GM18507 (cell line): ENCODE data around the gene CCDC188.

Experiments used
- DNase-seq: peaks from one replicate; pipeline ENCODE4 v3.0.0; 2011; ENCODE audit warnings: low read depth; ENCODE audit not compliant: insufficient read length; ENCODE audit errors: extremely low spot score
- FAIRE-seq: peaks from 2 replicates; lab custom pipeline; 2011; peaks lifted over from hg19 to GRCh38; lab: Jason Lieb, UNC

Gene CCDC188

DNA sequence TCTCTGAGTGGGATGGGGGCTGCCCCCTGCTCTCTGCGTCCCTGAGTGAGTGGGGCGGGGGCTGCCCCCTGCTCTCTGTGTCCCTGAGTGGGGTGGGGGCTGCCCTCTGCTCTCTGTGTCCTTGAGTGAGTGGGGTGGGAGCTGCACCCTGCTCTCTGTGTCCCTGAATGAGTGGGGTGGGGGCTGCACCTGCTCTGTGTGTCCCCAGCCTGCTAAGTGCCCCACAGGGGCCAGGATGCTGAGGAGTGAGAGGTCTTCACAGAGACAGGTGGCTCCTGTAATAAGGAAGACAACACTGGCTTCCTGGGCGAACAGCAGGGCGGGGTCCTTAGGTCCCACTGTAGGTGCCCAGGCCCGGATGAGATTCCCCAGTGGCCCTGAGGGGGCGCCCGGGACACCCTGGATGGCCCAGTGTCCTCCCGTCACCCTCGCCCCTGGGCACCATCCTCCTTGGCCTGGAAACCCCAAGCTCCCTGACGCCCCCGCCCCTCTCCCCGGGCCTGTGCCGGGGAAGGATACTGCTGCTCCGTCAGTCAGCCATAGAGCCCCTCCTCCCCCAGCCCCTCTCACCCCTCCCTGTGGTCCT lies 3.8 kb upstream of the CCDC188 start:
- FAIRE-seq (no peak), DNase-seq (no peak)

DNA sequence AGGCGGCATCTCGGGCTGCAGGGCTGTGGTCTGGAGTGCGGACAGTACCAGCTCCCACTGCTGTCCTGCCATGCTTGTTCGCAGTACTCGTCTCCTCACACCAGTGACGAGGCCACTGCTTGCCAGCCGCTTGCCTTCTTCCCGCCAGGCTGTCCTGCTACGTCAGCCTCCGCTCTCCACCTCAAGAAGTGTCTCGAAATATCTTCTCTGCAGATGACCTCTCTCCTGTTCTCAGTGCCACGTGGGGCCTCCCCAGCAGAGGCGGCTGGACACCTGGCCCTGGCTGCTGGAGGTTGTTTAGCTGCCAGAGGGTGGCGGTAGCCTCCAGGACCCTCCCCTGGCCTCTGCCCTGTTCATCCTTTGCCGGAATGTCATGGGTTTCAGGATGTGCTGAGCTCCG lies 3.1 kb upstream of the CCDC188 start:
- DNase-seq (no peak), FAIRE-seq (no peak)

DNA sequence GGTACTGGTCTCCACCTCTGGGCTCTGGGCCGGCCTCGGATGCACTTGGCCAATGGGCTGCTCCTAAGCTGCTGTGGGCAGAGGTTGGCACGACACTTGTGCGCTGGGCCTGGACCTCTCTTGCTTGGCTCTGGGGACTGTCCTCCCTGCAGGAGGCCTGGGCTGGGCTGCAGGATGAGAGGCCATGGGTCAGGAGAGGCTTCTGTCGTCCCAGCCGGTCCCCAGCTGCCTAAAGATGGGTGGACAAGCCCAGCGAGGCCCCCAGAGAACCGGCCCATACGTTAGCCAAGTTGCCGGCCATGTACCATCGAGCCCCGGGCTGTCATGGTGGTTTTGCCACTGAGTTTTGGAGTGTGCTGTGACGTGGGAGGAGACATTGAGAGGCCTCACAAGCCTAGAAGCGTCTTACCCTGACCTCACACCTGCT lies 1.6 kb upstream of the CCDC188 start:
- no peak for DNase-seq
- no peak for FAIRE-seq

DNA sequence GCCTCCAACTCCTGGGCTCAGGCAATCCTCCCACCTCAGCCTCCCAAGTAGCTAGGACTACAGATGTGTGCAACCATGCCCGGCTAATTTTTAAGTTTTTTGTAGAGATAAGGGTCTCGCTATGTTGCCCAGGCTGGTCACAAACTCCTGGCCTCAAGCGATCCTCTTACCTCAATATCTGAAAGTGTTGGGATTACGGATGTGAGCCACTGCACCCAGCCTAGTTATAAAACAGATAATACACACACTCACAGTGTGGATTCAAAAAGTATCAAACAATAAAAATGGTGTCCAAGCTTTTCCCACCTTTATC lies 377 bp upstream of the CCDC188 start:
- DNase-seq (no peak), FAIRE-seq (no peak)

DNA sequence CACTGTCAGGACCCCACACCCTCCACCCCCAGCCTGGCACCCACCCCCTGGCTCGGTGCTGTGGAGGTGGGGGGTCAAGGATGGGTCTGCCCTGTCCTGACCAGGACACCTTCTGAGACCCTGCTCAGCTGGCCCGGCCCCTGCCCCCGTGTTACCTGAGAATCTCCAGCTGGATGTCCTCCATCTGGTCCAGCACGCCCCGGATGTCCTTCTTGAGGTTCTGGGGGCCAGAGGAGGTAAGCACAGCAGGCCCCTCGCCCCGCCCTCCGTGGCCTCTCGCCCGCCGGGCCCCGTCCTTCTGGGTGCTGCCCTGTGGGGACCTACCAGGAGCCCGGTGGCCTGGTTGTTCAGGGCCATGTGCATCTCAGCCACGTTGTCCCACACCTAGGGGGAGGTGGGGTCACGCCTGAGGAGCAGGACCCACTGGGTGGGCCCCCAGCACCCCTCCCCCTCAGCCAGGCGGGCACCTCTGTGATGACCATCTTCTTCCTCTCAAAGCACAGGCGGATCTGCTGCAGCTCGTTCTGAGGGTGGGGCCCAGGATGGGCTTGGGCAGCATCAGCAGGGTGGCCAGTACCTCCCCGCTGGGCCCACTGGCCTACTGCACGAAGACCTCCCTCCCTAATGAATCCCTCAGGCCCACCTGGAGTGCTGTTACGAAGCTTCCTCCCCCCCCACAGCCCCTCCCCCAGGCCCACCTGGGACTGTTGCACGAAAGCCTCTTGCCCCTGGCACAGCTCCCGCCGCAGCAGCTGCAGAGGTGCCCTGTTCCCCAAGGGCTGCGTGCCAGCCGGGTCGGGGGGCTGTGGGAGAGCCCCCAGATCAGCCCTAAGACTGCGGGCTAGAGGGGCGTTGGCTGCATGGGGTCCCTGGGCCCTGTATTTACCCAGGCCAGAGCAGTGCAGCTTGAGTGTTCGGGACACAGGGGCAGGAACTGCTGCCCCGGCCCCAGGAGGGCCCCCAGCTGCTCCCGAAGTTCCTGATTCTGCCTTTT lies 1.3 kb downstream of the CCDC188 start:
- no peak for FAIRE-seq
- no peak for DNase-seq

DNA sequence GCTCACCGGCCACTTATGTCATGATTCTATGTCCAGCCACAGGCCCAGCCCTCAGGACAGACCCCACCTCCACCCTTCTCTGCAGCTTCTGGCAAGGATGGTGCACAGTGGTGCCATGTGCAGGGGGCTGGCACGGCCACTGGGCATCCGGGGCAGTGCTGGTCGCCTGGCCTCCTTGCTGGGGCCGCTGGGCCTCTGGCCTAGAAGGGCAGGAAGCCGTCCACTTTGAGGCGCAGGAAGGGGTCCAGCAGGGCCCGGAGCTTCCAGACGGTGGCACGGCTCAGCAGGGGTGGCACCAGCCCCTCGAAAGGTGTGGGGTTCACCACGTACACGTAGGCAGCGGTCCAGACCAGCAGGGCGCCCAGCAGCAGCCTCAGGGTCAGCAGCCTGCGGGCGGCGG lies 2.4 kb downstream of the CCDC188 start:
- FAIRE-seq (no peak), DNase-seq (no peak)

DNA sequence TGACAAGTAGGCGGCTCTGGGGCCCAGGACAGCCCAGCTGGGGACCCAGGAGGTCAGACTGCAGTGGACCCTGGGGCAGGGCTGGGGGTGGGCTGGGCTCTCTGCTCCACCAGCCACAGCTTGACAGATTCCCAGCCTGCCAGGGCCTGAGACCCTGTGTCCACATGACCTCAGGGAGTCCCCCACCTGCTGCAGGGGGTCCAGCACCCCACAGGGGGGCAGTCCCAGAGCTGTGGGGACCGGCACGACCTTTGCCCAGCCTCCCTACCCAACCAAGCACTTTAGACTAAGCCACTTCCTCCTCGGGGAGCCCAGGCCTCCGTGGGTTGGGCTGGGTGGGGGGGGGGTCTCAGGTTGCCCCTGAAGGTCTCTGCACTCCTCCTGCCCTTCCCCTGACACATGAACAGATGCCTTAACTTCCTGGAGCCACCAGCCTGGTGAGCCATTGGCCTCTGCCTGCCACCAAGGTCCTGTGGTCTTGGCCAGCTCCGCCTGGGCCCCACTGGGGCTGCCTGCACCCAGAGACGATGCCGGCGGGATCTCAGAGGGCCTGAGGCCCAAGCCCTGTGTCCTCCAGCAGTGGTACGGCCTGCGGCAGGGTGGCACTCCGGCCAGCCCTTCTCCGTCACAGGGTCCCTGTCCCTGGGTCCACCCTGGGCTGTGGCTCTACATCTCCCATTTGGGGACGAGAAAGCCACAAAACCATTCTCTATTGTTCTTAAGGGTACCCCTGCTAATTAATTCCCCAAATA lies 3.4 kb downstream of the CCDC188 start:
- no peak for FAIRE-seq

DNA sequence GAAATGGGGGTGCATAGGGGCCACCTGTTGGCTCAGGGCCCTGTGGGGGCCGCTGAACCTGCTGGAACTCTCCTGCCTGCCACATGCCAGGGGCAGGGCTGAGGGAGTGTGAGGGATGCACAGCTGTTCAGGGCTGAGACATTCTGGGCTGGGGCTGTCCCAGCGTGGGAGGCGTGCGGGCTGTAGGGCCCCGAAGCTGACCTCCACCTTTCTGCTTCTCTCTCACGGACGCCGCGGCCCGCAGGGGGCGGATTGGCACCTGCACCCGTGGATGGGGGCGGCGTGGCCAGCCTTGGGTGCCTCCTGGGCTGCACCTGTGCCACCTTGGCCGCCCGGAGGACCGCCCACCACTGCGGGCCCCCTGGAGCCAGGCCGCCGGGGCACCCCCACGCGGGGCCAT lies 4.1 kb downstream of the CCDC188 start:
- FAIRE-seq: no peak
- no peak for DNase-seq

More for the DNA sequence above, 3.4 kb downstream of the CCDC188 start:
- DNase-seq: no peak

DNA sequence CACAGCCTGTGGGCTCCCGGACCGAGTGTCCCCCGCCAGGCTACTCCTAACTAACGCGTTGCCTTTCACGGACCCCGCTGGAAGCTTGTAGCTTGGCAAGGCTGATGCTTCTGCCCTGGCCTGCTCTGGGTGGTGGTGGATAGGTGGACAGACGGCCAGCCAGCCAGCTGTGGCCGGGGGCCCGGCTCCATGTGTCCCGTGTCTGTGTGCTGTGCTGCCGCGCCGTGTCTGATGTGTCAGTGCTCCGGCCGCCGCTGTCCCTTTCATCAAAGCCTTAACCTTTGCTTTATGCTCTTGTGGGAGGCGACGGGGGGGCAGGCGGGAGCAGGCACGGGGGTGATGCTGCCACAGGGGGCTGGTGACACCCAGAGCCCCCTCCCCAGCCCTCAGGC lies 5.0 kb downstream of the CCDC188 start:
- FAIRE-seq: no peak

DNA sequence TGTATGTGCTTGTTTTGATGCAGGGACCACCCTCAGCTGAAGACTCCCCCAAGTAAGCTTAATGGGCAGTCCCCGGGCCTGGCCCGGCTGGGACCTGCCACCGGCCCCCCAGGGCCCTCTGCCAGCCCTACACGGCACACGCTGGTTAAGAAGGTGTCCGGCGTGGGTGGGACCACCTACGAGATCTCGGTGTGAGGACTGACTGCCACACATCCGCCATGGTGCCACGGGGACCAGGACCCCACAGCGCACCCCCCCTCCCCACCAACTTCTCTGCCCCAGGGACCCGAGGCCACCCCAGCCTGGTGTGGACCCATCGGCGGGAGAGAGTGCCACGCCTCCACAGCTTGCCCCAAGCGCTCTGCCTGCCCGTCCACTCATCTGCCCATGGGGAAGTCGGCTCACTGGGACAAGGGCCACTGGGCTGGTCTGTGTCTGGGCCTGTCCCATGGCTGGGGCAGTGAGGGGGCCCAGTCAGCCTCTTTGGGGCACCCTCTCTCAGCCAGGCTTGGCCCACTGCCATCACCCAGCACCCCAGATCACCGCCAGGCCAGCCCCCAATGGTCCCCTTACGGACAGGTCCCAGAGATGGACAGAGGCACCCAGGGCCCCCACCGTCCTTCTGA lies 5.5 kb downstream of the CCDC188 start:
- no peak for FAIRE-seq

More for the DNA sequence above, 5.0 kb downstream of the CCDC188 start:
- DNase-seq: no peak

DNA sequence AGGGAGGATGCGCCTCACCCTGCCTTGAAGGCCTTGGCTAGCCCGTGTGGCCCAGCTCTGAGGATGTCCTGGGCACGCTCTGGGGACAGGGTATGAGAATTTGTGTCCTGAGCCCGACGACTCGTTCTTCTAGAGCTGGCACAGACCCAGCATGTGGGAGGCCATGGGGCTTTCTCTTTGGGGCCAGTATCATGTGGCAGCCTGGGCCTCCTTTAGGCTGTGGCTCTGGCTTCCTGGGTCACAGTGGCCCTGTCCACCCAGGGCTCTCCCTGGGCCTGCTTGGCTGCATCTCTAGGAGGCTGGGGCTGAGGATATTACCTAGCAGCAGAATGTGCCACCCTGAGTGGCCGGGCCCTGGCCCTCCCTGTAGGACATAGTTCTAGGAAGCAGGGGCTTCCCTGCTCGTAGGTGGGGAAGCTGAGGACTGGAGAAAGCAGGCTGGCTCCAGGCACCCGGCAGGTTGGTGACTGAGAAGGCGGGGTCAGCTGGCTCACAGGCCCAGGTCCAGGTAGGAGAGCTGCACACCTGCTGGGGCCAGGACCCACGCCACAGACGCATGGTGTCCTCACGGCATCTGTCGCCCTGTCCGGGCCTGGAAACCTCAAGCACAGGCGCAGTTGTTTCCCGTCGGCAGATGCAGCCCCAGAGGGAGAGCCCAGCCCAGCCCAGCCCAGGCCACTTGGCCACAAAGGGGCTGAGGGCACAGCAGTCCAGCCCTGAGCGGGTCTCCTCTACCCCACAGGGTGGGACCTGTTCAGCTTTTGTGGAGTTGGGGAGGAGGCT lies 6.8 kb downstream of the CCDC188 start:
- DNase-seq (no peak), FAIRE-seq (no peak)

More for the DNA sequence above, 5.5 kb downstream of the CCDC188 start:
- DNase-seq: no peak

DNA sequence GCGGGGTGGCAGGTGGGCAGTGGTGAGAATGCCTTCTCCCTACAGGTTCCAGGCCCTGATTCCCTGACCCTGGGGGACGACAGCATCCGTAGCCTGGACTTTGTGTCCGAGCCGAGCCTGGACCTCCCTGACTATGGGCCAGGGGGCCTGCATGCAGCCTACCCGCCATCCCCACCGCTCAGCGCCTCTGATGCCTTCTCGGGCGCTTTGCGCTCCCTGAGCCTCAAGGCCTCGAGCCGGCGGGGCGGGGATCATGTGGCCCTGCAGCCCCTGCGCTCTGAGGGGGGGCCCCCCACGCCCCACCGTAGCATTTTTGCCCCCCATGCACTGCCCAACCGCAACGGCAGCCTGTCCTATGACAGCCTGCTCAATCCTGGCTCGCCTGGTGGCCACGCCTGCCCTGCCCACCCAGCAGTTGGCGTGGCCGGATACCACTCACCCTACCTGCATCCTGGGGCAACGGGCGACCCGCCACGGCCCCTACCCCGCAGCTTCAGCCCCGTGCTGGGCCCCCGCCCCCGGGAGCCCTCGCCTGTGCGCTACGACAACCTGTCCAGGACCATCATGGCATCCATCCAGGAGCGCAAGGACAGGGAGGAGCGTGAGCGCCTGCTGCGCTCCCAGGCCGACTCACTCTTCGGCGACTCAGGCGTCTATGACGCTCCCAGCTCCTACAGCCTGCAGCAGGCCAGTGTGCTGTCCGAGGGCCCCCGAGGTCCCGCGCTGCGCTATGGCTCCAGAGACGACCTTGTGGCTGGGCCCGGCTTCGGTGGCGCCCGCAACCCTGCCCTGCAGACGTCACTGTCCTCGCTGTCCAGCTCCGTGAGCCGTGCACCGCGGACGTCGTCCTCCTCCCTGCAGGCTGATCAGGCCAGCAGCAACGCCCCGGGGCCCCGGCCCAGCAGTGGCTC lies 7.9 kb downstream of the CCDC188 start:
- FAIRE-seq: no peak
- DNase-seq: no peak

DNA sequence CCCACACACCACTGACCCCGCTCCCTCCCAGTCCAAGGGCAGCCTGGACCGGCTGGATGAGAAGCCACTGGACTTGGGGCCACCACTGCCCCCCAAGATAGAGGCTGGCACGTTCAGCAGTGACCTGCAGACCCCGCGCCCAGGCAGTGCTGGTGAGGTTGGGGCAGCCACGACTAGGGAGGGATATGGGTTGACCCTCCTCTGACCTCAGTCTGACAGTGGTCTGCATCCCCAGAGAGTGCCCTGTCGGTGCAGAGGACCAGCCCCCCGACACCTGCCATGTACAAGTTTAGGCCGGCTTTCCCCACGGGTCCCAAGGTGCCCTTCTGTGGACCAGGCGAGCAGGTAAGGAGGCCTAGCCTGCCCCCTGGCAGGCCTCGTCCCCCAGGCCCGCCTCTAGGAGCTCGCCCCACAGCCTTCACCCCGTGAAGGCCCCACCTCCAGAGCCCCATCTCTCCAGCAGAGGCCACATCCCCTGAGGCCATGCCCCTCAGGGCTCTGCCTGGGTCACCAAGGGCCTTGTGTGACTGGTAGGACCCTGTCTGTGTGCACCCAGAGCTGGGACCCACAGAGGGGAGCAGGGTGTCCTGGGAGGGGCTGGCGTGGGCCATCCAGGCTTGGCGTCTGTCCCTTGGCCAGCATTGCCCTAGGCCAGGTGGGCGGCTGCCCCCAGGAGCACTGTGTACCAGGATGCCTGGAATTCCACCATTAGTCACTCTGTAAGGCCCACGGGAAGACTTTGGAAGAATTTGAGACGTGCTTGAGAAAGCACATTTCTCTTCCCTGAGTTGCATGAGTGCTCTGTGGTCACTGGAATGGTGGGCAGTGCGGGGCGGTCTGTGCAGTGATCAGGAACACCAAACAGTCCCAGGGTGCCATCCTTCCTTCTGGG lies 9.4 kb downstream of the CCDC188 start:
- FAIRE-seq: no peak

DNA sequence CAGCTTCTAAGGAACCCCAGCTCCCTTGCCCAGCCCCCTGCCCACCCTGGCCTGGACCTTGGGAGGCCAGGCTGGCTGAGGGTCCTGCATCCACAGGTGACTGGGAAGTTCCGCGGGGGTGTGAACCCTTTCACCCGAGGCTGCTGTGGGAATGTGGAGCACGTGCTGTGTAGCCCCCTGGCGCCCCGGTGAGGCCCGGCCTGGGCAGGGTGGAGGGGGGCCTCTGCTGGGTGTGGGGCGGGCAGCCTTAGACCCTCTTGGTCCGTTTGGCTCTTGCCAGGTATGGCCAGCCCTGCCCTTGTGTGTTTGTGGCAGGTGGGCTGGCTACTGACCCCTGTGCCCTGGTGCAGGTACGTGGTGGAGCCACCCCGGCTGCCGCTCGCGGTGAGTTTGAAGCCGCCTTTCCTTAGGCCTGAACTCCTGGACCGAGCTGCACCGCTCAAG lies 10.3 kb downstream of the CCDC188 start:
- no peak for FAIRE-seq
- DNase-seq: no peak

More for the DNA sequence above, 9.4 kb downstream of the CCDC188 start:
- no peak for DNase-seq

DNA sequence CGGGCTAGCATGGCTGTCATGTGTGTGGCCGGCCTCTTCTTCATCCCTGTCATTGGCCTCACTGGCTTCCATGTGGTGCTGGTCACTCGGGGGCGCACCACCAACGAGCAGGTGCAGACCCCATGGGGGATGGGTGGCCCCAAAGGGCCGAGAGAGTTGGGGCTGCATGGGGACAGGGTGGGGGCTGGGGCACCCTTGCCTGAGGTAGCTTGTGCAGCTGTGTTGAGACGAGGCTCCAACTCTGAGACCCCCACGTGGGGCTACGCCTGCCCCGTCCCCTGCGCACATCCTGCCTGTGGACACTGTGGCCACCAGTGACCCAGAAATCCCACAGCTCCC lies 10.8 kb downstream of the CCDC188 start:
- FAIRE-seq (no peak), DNase-seq (no peak)

DNA sequence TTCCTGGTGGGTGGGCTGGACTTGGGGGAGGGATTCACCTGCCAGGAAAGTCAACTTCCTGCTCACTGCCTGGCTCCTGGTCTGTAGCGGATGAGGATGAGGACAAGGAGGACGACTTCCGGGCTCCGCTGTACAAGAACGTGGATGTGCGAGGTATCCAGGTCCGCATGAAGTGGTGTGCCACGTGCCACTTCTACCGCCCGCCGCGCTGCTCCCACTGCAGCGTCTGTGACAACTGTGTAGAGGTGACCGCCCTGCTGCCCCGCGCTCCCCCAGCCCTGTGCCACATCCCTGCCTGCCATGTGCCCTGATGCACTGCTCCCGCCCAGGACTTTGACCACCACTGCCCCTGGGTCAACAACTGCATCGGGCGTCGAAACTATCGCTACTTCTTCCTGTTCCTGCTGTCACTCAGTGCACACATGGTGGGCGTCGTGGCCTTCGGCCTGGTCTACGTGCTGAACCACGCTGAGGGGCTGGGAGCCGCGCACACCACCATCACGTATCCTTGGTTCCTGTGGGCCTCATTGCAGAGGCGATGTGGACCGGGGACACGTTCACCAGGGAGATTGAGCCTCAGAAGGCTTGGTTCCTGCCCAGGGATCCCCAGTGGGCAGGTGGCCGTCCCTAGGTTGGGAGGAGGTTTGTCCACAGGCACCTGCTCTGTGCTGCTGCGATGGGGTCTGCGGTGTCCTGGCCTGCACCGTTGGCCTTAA lies 11.3 kb downstream of the CCDC188 start:
- FAIRE-seq (no peak), DNase-seq (no peak)

DNA sequence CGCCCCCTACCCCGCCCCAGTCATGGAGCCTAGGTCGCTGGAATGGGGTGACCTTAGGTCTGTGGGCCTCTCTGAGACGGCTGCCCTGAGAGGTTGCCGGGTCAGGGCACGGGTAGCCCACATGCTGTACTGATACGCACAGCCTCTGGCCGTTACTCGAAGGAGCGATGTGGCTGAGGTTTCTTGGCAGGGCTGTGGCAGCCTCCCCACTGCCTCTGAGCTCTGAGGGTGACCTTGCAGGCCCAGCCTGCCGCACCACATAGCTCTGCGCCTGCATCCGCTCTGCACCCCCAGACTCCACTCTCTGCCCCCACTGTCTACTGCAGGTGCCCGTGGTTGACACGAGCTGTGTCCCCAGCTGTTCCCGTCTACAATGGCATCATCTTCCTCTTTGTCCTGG lies 12.0 kb downstream of the CCDC188 start:
- DNase-seq (no peak), FAIRE-seq (no peak)
